ENCODE data around the gene TBPL1. TPM values are rescaled to one million over a fixed set of nuclear protein-coding genes. Genes with fewer than 3 reads are reported as not detected.

The TBPL1 gene
- total and polyA plus RNA-seq, 2 of the 13 experiments (the other 11 are each of a cell fraction or from before 2014, with no cell fraction given) = 25.3 to 39.3 TPM

- TF ChIP-seq ARID3A (IDR thresholded peaks at IDR 0.05; ENCODE audit: low read depth, low read length) (peak; percentile 61; the same call in 1 of the 2 replicates), MBNL3 (CRISPR knock-in tag; conservative IDR thresholded peaks at IDR 0.05) (no peak), BRD4 (CRISPR knock-in tag; IDR thresholded peaks at IDR 0.05) (no peak; the same call in 1 of the 2 replicates), CREM (IDR thresholded peaks at IDR 0.05) (no peak), CREM (CRISPR knock-in tag; IDR thresholded peaks at IDR 0.05) (no peak), MEIS2 (CRISPR knock-in tag; IDR thresholded peaks at IDR 0.05) (peak; percentile 20; the same call in 1 of the 2 replicates), ZNF747 (CRISPR knock-in tag; IDR thresholded peaks at IDR 0.05; ENCODE audit: borderline replicate concordance) (0 out of 2 replicates have a peak, but pooled peaks have one; percentile 36), ZNF136 (CRISPR knock-in tag; IDR thresholded peaks at IDR 0.05; ENCODE audit: low read depth) (no peak), ELF3 (CRISPR knock-in tag; IDR thresholded peaks at IDR 0.05) (no peak), RXRA (CRISPR knock-in tag; IDR thresholded peaks at IDR 0.05) (peak; percentile 47; the same call in 1 of the 2 replicates), ZBTB49 (CRISPR knock-in tag; IDR thresholded peaks at IDR 0.05; ENCODE audit: borderline replicate concordance) (no peak), HNF1B (CRISPR knock-in tag; IDR thresholded peaks at IDR 0.05) (peak; percentile 18; the same call in 1 of the 2 replicates), NR1H2 (CRISPR knock-in tag; IDR thresholded peaks at IDR 0.05; ENCODE audit: borderline replicate concordance, low read depth) (no peak), RAD21 (CRISPR knock-in tag; IDR thresholded peaks at IDR 0.05) (peak; percentile 55; the same call in 1 of the 2 replicates), CTCF (CRISPR knock-in tag; IDR thresholded peaks at IDR 0.05) (peak; percentile 25), ZNF768 (CRISPR knock-in tag; IDR thresholded peaks at IDR 0.05) (peak; percentile 74; the same call in 1 of the 2 replicates), GATAD2A (CRISPR knock-in tag; IDR thresholded peaks at IDR 0.05) (no peak), ZNF749 (CRISPR knock-in tag; IDR thresholded peaks at IDR 0.05; ENCODE audit: borderline replicate concordance) (no peak)
Observed at GRCh38 chr6:133951881-133952814, 876 bp upstream of the TBPL1 start (continued).
